HG03097 (cell line): Measurements from ENCODE around the gene CDH3.

ENCODE experiments used
- ATAC-seq: cut with Tn5 transposase; IDR thresholded peaks from one replicate; pipeline ENCODE4 v1.9.1; 2021; ENCODE audit not compliant: unreplicated experiment, low FRiP score

The CDH3 gene

DNA sequence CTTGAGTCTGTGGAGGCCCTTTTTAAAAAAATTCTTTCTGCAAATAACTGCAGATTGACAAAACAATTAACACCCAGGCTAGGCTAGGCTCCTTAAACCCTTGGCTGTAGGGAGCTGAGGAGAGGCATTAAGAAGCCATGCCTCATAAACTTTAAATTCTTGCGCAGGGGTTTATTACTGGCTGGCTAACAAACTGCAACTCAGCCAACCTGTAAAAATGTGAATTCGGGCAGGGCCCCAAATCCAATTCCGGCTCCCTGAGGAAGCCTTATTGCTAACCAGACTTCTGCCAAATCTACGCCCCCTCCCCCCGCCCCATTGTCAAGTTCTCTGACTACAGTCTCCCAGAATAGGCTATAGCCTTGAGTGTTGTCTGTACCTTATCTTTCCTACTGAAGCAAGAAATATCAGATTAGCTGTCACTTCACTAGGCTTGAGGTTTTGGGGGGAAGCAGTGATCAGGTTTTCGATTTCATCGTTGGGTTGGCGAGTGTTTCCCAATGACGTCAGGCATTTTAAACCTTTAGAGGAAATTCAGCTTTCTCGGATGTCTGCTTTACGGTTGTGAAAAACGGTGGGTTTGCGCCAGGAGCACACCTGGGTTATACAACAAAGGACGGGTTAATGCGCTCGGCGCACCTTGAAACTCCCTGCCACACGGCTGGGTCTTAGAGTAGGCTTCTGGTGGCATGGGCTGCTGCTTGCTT is 2.0 kb downstream of the CDH3 start:
- ATAC-seq = no peak

DNA sequence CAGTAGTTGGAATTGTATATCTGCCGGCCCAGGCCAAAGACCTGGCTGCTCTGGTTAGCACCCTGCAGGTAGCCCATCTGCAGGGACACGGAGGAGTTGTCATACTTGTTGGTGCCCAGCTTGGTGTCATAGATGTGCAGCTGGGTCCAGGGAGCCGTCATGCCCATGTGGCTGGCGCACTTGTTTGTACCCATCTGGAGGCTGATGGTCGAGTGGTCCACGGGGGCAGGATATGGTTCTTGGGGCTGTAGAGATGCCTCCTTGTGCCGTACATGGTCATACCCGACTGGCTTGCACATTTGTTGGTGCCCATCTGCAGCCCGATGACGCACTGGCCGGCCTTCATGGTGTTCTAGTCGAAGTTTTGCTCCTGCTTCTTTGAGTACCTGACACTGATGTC is 6.0 kb downstream of the CDH3 start:
- no peak for ATAC-seq

DNA sequence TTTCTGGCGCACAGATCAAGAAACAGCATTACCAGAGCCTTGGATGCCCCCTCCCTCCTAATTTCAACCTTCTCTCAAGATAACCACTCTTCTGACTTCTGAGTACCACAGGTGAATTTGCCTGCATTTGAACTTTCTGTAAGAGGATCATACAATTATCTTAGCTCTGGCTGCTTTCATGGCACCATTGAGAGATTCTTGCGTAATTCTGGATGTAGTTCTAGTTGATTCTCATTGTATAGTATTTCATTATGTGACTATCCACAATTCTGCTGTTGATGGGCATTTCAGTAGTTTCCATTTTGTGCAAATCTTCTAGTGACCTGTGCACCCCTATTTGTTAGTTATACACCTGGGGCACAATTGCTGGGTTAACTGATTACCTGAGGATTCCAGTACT is 7.5 kb downstream of the CDH3 start:
- ATAC-seq = no peak

DNA sequence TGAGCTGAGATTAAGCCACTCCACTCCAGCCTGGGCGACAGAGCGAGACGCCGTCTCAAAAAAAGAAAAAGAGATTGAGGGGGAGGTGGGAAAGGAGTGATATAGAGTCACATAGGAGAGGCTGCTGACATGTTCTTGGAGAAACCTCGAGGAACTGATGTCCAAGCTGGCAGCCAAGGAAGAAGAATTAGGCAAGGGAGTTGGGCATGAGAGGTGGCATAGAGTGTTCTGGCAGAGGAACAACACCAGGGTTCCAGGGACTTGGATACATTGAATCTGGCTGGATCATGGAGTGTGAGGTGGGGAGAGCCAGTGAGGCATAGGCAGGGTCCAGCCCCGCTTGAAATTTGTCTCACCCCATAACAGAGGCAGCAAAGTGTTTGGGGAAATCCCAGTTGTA is 10.7 kb downstream of the CDH3 start:
- no peak for ATAC-seq

DNA sequence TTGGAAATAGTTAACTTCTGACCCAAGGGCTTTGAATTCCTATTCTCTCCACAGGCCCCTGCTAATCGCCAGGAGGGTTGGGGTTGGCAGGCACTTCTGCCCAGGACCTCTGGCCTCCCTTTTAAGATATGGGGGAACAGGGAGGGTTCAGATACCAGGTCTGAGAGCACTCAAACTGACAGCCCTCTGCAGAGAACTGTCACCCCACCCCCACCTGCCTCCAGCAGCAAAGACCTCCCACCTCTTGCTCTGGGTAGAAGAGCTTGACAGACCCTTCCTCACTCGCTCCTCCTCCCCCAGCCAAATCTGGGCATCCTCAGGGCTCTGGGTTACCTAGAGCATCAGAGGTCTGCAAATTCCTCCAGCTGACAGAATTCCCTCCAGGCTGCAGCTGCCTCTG is 11.6 kb downstream of the CDH3 start:
- ATAC-seq = no peak

DNA sequence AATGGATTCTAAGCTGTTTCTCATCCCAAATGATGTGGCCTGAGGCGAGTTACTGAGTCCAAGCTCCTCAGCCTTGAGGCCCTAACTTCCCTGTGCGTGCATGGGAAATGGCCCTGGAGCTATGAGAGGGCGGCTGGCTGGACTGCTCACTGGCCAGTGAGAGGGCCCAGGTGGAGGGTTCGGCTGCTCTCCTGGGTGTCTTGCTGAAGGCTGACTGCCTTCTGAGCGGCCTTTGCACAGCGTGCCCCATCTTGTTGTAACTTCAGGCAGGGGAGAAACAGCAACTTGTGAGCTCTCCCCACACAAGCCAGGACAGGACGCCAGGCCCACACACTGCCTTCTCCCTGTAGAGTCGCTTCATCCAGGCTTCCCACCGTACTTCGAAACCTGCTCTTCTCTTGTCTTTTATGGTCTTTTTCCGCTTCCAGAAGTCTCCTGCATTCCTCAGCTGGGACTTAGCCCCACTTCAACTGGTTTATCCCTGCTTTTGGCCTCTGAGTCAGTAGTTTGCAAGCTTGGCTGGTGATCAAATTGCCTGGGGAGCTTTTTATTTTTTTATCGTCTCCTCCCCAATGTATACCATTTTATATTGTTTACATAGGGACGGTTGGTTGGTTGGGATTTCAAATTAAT is 13.3 kb downstream of the CDH3 start:
- no peak for ATAC-seq

DNA sequence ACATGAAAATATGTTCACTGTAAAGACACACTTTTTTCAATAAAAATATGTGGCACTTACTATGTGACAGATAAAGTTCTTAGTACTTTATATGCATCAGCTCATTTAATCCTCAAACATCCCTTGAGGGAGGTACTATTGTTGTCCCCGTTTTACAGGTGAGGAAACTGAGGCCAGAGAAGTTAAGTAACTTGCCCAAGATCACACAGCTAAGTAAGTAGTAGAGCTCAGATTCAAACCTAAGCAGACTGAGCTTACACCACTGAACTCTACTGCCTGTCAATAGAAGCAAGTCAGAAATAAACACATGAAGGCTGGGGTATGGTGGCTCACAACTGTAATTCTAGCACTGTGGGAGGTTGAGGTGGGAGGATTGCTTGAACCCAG is 13.9 kb downstream of the CDH3 start:
- ATAC-seq = no peak

DNA sequence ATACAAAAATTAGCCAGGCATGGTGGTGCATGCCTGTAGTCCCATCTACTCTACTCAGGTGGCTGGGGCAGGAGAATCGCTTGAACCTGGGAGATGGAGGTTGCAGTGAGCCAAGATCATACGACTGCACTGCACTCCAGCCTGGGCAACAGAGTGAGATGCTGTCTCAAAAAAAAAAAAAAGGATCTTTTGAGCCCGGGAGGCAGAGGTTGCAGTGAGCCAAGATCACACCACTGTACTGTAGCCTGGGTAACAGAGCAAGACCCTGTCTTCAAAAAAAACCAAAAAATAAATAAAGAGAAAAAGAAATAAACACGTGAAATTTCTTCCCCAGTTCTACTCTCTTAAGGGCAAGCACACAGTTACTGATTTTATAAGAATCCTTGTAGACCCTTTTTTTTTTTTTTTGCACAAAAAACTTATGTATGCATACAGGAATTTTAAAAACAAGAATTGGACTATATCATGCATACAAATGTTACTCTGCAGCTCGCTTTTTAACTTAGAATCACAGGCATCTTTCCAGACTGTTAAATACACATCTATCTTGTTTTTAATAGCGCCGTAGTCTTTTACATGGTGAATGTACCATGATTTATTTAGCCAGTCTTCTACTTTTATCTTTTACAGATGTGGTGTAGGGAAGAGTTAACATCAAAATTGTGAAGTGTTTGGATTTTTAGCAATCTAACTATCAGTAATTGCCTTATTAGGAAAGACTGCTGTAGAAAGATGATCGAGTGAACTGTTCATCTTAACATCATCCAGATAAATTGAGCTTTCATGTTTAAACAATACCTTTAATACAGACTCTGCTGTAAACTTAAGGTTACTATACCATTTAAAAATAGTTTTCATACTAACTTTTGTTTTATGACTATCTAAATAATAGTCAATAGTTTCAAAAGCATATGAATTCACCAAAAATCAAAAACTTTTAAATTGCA is 14.6 kb downstream of the CDH3 start:
- ATAC-seq = no peak

DNA sequence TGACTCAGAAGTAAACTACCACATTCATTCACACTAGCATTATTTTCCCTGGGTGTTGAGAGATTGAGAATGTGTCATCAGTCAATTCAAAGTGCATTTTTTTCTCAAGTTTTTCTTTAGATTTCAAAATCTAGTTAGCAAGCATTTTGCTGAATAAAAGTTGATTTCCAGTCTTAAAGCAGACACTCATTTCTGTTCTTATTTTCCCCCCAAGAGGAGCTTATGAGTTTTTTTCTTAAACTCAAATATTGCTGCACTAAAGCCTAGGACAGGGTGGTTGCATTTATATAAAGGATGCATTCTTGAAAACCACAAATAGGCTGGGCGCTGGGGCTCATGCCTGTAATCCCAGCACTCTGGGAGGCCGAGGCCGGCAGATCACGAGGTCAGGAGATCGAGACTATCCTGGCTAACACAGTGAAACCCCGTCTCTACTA is 15.3 kb downstream of the CDH3 start:
- no peak for ATAC-seq

DNA sequence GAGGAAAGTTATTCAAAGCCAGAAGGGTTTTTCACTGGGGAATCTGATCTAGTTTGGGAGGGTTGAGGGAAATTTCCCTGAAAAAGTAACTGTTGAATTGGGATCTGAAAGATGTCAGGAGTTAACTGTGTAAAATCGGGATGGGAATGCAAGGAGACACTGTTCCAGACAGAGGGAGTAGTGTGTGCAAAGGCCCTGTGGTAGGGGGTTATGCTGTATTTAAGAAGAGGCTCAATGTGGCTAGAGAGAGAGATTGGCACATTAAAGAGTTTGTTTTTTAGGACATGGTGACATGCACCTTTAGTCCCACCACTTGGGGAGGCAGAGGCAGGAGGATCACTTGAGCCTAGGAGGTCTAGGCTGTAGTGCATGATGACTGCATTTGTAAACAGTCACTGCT is 16.9 kb downstream of the CDH3 start:
- no peak for ATAC-seq

DNA sequence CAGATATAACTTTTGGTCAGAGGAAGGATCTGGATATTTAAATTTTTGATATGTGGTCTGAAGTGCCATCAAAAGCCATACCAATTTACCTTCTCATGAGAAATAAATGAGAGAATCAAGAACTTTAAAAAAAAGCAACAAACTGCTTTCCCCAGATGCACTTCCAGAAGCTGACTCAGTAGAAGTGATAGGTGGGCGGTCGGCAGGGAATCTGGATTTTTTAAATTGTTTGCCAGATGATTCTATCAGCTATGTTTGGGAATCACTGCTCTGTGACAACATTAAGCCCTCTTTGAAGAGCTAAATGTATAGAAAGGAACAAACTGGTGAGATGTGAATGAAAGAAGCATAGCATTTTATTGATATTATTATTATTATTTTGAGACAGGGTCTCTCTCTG is 19.2 kb downstream of the CDH3 start:
- ATAC-seq = no peak

DNA sequence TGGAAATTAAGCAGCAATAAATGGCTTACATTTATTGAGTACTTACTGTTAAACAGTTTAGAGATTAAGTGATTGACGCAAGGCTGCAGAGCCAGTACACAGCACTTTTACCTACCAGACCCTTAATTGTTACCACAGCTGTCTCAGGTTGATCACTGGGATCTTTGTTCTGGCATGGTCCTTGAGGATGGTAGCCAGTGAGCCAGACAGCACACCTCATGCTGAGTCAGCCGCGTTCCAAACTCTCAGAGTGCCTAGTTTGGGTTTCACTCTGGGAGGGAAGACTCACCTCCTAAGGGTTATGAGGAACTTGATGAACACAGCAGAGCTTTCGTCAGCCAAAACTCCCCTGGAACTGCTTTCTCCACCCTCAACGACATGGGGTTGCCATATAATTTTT is 20.4 kb downstream of the CDH3 start:
- ATAC-seq = no peak

DNA sequence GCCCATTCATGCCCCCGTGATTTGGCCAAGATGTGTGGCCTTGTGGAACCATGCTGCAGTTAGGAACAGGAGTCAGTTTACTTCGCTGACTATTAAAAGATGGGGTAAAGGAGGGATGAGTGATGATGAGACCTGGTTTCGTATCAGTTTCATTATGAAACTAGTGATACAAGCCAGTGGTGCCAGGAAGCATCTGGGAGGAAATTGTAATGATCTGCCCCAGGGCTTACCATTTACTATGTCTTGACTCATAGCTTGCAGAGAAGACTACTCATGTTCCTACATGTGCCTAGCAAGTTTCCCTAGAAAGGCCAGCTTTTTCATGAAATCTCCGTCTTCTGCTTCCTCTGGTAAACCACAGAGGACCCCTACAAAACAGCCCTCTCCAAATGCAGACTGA is 23.2 kb downstream of the CDH3 start:
- no peak for ATAC-seq

DNA sequence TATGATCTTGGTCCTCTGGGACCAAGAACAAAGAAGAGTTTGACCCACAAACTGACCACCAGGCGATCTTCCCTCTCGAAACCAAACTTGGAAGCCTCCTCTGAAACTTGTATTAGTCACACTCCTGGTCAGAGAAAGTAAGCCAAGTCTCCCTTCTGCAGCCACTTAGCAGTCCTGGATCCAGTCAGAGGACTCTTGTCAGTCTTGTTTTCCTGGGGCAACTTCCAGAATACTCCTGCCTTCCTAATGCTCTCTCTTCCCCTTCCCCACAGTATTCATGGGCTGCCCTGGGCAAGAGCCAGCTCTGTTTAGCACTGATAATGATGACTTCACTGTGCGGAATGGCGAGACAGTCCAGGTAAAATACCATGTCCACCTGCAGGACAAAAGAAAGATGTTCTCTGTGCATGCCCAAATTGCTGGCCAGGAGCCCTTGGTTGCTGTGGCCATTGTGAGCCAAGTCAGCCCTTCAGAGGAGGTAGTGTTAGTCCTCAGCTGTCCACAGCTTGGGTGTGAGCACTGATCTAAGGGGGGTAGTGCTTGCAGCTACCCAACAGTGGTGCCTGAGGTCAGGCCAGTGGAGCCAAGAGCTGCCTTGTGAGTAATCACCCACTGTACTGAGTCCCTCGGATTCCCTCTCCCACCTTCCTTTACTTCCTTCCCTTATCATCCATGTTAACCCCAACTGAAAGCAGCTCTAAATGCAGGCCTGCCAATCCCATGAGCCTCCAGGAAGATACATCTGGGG is 31.2 kb downstream of the CDH3 start:
- no peak for ATAC-seq

DNA sequence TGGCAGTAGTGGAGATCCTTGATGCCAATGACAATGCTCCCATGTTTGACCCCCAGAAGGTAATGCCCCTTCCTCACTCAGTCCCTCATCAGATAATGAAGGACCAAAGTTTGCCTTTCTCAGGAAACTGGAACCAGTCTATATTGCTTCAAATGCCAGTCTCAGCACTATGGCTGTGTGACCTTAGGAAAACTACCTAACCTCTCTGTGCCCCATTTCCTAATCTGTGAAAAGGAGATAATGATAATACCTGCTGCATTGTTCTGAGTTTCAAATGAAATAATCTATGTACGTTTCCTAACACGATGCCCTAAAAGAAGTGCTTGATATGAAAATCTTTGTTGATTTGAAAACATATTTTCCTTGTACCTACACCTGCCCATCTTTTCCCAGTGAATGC is 35.9 kb downstream of the CDH3 start:
- no peak for ATAC-seq

DNA sequence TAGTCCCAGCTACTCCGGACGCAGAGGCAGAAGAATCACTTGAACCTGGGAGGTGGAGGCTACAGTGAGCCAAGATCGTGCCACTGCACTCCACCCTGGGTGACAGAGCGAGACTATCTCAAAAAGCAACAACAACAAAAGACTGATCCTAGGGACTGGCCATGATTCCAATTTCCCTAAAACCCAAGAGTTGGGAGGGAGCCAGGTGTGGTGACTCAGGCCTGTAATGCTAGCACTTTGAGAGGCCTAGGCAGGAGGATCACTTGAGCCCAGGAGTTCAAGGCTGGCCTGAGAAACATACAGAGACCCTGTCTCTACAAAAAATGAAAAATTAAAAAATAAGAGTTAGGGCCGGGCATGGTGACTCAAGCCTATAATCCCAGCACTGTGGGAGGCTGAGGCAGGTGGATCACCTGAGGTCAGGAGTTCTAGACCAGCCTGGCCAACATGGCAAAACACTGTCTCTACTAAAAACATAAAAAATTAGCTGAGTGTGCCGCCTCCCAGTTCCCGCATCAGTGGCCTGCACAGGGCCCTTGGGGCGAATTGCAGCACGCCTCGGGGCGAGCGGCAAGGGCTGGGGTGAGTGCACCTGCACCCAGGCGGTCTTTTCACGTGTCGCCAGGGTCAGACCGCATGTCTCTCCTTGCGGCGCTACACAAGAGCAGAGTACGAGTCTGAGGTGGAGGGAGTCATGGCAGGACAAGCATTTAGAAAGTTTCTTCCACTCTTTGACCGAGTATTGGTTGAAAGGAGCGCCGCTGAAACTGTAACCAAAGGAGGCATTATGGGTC is 40.8 kb downstream of the CDH3 start:
- ATAC-seq = no peak

DNA sequence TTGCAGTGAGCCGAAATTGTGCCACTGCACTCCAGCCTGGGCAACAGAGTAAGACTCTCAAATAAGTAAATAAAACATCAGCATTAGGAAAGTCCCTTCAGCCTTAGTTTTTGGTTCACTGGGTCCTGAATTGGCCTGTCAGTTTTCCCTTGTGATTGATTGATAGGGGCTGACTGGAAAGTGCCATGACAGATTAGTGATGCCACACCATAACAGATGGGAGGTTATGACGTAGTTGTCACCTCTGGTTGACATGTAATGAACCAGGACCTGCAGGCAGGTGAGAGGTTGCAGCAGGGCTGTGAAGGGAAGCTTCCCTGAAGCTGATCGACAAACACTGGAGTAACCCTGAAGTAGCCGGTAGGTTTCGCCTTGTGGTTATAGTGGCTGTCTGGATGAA is 41.8 kb downstream of the CDH3 start:
- ATAC-seq = no peak

DNA sequence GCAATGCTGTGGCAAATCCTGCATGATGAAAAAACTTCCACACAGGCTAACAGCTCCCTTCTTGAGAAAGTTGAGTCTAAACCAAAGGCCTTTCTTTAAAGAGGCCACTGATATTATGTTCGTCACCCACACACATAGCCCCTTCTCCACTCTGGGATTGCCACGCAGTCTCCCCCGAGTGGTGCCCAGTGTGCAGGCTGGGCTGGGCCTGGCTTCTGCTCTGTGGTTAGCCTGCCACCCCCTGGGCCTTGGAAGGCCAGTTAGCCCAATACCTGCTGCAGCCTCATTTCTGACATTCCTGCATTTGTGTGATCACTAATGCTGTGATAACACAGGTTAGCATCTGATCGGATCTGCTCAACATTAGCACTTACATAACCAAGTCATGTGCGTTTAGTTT is 44.8 kb downstream of the CDH3 start:
- no peak for ATAC-seq

DNA sequence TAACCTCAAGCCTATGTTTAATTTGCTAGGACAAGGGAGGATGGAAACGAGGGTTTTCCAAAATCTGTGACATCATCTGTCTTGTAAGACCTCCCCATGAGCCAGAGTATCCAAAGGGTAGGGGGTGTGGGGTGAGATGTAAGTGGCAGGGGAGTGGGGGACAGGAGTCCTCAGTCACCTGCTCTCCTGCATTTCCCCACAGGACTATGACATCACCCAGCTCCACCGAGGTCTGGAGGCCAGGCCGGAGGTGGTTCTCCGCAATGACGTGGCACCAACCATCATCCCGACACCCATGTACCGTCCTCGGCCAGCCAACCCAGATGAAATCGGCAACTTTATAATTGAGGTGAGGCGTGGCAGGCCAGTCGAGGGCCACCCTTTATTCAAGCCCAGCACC is 50.5 kb downstream of the CDH3 start:
- no peak for ATAC-seq

DNA sequence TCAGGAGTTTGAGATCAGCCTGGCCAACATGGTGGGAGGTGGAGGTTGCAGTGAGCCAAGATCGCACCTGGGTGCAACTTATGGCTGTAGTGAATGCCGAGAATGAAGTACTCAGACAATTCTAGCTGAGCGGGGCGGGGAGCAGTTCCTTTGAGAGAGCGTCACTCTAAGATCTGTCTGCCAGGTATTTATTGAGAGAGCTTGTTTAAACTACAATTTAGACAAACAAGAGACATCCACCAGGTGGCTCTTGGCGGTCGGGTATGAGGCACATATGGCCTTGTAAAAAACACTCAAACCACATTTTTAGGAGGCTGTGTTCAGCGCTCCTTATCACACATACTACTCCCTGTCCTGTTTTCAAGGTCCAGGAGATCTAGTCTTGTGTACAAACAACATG is 51.4 kb downstream of the CDH3 start:
- ATAC-seq = no peak
